ENCODE measurements around the gene TBX5. TPM values are rescaled to one million over a fixed set of nuclear protein-coding genes. Genes with fewer than 3 reads are reported as not detected.

TBX5 gene
- total RNA-seq, 2 experiments from 2014 or later = not detected

DNA sequence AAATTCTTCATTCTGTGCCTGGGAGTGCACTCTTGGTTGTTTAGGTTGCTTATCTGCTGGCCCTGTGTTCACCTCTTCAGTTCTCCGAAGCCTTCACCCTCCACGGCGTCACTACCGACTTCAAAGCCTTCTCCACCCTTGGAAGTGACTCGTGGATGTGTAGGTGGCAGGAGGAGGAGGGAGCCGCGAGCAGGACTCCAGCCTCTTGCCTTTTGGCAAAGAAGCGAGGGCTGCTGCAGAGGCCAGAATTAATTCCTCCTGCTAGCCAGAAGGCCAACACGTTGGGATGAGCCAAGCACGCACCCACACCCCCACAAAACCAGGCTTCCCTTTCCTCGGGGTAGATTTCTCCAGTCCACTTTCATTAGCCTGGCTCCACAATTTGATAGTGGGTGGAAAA is 86.5 kb downstream of the TBX5 start:
- Mint-ChIP-seq H3K27ac (no peak overlapping the region), H3K27me3 (no peaks in the 10 kb centered on the region), H3K36me3 (ENCODE audit: low read depth) (no peaks in the 10 kb centered on the region), H3K9me3 (no peaks in the 10 kb centered on the region), H3K4me1 (ENCODE audit: low read depth) (no peaks in the 10 kb centered on the region), H3K4me3 (no peak overlapping the region)
- CTCF ChIA-PET = no interaction called here
- DNase-seq (no peak), ATAC-seq (no peak)
- POLR2A ChIA-PET = no interaction called here
- TF ChIP-seq, protein P1, sequence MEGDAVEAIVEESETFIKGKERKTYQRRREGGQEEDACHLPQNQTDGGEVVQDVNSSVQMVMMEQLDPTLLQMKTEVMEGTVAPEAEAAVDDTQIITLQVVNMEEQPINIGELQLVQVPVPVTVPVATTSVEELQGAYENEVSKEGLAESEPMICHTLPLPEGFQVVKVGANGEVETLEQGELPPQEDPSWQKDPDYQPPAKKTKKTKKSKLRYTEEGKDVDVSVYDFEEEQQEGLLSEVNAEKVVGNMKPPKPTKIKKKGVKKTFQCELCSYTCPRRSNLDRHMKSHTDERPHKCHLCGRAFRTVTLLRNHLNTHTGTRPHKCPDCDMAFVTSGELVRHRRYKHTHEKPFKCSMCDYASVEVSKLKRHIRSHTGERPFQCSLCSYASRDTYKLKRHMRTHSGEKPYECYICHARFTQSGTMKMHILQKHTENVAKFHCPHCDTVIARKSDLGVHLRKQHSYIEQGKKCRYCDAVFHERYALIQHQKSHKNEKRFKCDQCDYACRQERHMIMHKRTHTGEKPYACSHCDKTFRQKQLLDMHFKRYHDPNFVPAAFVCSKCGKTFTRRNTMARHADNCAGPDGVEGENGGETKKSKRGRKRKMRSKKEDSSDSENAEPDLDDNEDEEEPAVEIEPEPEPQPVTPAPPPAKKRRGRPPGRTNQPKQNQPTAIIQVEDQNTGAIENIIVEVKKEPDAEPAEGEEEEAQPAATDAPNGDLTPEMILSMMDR (IDR thresholded peaks at IDR 0.05) = no peak
- intact Hi-C loops (cut with micrococcal nuclease) = no loop called here

DNA sequence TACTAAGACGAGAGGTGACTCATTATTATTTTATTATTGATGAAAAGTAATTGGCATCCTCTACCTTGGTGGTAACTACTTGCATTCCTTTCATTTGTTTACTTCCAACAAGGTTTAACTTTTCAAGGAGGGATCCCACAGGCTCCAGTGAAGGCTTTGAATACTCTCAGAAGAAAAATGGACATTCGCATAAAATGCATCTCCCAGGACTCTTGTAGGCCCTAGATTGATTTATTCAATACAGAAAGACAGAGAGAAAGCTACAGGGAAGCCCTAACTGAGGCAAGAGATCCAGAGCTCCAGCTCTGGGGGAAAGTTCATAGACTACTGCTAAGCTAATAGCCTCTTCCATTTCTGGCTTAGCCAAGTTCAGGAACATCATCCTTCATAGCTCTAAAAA is 87.0 kb downstream of the TBX5 start:
- ChIA-PET POLR2A (no interaction called here), CTCF (no interaction called here)
- Mint-ChIP-seq H3K27me3 (no peaks in the 10 kb centered on the region), H3K4me1 (ENCODE audit: low read depth) (no peaks in the 10 kb centered on the region), H3K4me3 (no peak overlapping the region), H3K27ac (no peak overlapping the region), H3K9me3 (no peaks in the 10 kb centered on the region), H3K36me3 (ENCODE audit: low read depth) (no peaks in the 10 kb centered on the region)
- intact Hi-C loops (cut with micrococcal nuclease) = no loop called here
- ATAC-seq (no peak), DNase-seq (no peak)
- TF ChIP-seq, protein P1 (IDR thresholded peaks at IDR 0.05) = no peak

DNA sequence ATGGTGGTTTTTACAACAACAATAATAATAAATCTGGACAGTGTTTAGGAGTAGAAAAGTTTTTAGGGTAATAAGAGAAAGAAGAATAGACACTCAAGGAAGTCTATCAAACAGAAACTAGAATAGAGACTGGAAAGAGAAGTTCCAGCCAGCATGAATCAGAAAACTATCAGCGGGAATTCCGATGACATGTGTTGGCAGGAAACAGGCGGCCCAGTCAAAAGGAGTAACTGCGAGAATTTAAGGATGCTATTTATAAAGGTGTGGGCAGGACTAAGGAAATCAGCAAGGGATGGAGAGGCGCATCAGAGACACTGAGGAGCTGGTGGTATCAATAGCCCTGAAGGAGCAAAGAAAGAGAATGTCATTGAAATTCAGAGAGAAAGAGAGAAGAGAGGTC is 89.9 kb downstream of the TBX5 start:
- no peak overlapping the region for H3K27ac Mint-ChIP-seq
- intact Hi-C loops (cut with micrococcal nuclease) = no loop called here
- no peaks in the 10 kb centered on the region for H3K9me3 Mint-ChIP-seq
- POLR2A ChIA-PET = no interaction called here
- H3K27me3 Mint-ChIP-seq = no peaks in the 10 kb centered on the region
- H3K4me1 Mint-ChIP-seq (ENCODE audit: low read depth) = no peaks in the 10 kb centered on the region
- CTCF ChIA-PET = no interaction called here
- no peaks in the 10 kb centered on the region for H3K36me3 Mint-ChIP-seq (ENCODE audit: low read depth)
- no peak for DNase-seq
- TF ChIP-seq, protein P1 (IDR thresholded peaks at IDR 0.05) = no peak
- no peak for ATAC-seq
- no peak overlapping the region for H3K4me3 Mint-ChIP-seq

DNA sequence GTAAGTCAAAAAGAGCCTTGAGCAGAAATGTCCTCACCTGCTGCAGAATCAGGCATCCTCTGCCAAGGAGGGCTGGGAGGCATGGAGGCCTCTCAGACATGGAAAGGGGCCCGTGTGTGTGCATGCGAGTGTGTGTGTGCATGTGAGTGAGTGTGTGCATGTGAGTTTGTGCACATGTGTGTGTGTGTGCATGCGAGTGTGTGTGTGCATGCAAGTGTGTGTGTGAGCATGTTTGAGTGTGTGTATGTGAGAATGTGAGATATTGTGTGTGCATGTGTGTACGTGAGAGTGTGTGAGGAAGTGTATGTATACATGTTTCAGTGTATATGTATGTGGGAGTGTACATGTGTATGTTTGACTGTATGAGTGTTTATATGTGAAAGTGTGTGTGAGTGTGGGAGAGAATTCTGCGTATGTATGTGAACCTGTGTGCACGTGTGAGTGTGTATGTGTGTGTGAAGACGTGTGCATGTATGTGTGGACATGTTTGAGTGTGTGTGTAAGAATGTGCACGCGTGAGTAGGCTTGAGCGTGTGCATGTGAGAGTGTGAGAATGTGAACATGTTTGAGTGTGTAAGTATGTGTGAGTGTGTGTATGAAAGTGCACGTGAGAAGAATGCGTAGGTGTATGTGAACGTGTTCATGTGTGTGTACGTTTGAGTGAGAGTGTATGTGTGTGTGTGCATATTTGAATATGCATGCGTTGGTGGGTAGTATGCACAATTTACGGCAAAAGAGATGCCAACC is 90.8 kb downstream of the TBX5 start:
- H3K36me3 Mint-ChIP-seq (ENCODE audit: low read depth) = no peaks in the 10 kb centered on the region
- TF ChIP-seq, protein P1 (IDR thresholded peaks at IDR 0.05) = no peak
- no peak overlapping the region for H3K27ac Mint-ChIP-seq
- no peak for DNase-seq
- H3K27me3 Mint-ChIP-seq = no peaks in the 10 kb centered on the region
- H3K9me3 Mint-ChIP-seq = no peaks in the 10 kb centered on the region
- H3K4me3 Mint-ChIP-seq = no peak overlapping the region
- POLR2A ChIA-PET = no interaction called here
- CTCF ChIA-PET = no interaction called here
- intact Hi-C loops (cut with micrococcal nuclease) = no loop called here
- no peak for ATAC-seq
- no peaks in the 10 kb centered on the region for H3K4me1 Mint-ChIP-seq (ENCODE audit: low read depth)

DNA sequence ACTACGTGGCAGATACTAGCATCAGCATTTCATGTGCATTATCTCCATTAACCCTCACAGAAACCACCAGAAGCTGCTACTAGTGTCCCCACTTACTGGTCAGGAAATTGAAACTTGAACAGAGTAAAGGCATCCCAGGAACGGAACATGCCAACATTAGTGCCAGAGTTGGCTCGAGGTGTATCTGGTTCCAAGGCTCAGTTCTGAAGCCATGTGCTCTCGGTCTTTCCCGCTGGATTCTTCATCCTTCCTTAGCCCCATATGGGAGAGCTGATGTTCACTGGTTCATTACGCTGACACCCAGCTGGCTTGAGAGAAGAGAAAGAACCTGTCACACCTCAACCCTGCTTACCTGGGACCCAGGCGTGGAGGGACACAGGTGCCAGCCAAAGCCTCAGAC is 91.5 kb downstream of the TBX5 start:
- ATAC-seq (no peak), DNase-seq (no peak)
- Mint-ChIP-seq H3K4me1 (ENCODE audit: low read depth) (no peaks in the 10 kb centered on the region), H3K9me3 (no peaks in the 10 kb centered on the region), H3K36me3 (ENCODE audit: low read depth) (no peaks in the 10 kb centered on the region), H3K4me3 (no peak overlapping the region), H3K27me3 (no peaks in the 10 kb centered on the region), H3K27ac (no peak overlapping the region)
- intact Hi-C loops (cut with micrococcal nuclease) = no loop called here
- TF ChIP-seq, protein P1 (IDR thresholded peaks at IDR 0.05) = no peak
- ChIA-PET CTCF (no interaction called here), POLR2A (no interaction called here)
